HG02973 (cell line): ENCODE measurements around the gene C19orf25.

Source experiments
- ATAC-seq: cut with Tn5 transposase; IDR thresholded peaks from one replicate; pipeline ENCODE4 v1.9.1; 2021; ENCODE audit warnings: moderate library complexity; ENCODE audit not compliant: unreplicated experiment

The C19orf25 gene

DNA sequence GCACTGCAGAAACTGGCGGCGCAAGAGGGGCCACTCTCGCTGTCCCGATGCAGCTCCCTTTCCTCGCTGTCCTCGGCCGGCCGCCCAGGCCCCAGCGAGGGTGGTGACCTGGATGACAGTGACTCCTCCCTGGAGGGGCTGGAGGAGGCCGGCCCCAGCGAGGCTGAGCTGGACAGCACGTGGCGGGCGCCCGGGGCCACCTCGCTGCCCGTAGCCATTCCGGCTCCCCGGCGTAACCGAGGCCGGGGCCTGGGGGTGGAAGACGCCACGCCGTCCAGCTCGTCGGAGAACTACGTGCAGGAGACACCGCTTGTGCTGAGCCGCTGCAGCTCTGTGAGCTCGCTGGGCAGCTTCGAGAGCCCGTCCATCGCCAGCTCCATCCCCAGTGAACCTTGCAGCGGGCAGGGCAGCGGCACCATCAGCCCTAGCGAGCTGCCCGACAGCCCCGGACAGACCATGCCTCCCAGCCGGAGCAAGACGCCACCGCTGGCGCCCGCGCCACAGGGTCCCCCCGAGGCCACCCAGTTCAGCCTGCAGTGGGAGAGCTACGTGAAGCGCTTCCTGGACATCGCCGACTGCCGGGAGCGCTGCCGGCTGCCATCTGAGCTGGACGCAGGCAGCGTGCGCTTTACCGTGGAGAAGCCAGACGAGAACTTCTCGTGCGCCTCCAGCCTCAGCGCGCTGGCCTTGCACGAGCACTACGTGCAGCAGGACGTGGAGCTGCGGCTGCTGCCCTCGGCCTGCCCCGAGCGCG, 12.4 kb downstream of the C19orf25 start:
- ATAC-seq: no peak

DNA sequence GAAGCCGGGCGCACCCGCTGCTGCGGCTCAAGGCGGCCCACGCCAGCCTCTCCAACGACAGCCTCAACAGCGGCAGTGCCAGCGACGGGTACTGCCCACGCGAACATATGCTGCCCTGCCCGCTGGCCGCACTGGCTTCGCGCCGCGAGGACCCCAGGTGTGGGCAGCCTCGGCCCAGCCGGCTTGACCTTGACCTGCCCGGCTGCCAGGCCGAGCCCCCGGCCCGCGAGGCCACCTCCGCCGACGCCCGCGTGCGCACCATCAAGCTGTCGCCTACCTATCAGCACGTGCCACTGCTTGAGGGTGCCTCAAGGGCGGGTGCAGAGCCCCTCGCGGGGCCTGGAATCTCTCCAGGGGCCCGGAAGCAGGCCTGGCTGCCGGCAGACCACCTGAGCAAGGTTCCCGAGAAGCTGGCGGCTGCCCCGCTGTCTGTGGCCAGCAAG, 13.0 kb downstream of the C19orf25 start:
- ATAC-seq: no peak

DNA sequence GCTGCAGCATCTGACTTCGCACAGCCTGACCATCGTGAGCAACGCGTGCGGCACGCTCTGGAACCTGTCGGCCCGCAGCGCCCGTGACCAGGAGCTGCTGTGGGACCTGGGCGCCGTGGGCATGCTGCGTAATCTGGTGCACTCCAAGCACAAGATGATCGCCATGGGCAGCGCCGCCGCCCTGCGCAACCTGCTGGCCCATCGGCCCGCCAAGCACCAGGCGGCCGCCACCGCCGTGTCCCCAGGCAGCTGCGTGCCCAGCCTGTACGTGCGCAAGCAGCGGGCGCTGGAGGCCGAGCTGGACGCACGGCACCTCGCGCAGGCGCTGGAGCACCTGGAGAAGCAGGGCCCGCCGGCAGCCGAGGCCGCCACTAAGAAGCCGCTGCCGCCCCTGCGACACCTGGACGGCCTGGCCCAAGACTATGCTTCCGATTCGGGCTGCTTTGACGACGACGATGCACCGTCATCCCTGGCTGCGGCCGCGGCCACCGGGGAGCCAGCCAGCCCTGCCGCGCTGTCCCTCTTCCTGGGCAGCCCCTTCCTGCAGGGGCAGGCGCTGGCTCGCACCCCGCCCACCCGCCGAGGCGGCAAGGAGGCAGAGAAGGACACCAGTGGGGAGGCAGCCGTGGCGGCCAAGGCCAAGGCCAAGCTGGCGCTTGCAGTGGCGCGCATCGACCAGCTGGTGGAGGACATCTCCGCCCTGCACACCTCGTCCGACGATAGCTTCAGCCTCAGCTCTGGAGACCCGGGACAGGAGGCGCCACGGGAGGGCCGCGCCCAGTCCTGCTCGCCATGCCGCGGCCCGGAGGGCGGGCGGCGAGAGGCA, 13.6 kb downstream of the C19orf25 start:
- no peak for ATAC-seq

GRCh38 chr19:1461862-1462261, 17.2 kb downstream of the C19orf25 start:
- ATAC-seq: no peak

DNA sequence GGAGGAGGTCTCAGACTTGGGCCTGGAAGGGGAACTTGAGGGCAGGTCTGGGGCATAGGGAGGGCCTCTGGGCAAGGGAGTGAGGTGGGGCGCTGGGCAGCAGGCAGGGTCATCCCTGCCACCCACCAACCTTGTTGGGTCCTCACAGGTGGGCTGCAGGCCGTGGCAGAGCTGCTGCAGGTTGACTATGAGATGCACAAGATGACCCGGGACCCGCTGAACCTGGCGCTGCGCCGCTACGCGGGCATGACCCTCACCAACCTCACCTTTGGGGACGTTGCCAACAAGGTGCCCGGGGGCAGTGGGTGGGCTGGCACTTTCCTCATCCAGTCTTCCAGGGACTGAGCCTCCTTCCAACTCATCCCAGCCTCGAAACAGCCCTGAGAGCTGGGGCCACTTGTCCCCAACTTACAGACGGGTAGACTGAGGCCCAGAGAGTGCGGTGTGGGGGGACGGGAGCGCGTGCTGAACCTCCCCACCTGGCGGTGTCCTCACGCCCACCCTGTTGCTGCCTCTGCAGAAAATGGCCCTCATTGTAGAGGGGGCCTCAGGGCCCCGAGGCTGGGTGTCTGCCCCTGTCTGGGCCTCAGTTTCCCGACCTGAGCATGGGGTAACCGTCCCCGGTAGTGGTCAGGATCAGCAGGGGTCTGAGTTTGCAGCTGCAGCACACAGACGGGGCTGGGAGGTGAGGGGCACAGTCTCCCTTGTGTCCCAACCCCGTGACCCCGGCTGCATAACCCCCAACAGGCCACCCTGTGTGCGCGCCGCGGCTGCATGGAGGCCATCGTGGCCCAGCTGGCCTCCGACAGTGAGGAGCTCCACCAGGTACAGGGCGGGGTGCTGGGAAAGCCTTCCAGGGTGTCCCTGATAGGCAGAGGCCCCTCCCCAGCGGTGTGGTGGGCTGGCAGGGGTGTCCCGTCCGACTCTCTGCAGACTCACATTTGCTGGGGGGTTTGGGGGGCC, 18.7 kb downstream of the C19orf25 start:
- no peak for ATAC-seq

- no peak for ATAC-seq
These were observed 19.5 kb downstream of the C19orf25 start for GRCh38 chr19:1459479-1459878.

GRCh38 chr19:1457892-1458291, 21.1 kb downstream of the C19orf25 start:
- no peak for ATAC-seq

DNA sequence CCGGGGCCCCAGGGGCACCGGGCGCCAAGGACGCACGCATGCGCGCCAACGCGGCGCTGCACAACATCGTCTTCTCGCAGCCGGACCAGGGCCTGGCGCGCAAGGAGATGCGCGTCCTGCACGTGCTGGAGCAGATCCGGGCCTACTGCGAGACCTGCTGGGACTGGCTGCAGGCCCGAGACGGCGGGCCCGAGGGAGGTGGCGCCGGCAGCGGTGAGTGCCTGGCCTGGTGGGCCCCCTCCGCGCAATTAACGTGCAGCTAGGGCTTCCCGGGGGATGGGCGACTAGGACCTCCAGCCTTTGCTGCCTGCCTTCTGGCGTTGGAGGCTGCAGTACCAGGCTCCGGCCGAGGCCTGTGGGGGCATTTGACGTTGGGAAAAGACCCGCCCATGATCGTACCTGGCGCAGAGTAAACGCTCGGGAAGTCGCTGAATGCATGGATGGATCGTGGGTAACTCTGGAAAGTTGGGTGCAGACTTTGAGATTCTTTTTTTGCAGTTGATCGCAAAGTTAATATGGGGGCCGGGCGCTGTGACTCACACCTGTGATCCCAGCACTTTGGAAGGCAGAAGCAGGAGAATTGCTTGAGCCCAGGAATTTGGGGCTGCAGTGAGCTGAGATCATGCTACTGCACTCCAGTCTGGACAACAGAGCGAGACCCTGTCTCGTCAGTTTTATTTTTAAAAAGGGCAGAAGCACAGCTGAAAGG, 21.8 kb downstream of the C19orf25 start:
- ATAC-seq: no peak

DNA sequence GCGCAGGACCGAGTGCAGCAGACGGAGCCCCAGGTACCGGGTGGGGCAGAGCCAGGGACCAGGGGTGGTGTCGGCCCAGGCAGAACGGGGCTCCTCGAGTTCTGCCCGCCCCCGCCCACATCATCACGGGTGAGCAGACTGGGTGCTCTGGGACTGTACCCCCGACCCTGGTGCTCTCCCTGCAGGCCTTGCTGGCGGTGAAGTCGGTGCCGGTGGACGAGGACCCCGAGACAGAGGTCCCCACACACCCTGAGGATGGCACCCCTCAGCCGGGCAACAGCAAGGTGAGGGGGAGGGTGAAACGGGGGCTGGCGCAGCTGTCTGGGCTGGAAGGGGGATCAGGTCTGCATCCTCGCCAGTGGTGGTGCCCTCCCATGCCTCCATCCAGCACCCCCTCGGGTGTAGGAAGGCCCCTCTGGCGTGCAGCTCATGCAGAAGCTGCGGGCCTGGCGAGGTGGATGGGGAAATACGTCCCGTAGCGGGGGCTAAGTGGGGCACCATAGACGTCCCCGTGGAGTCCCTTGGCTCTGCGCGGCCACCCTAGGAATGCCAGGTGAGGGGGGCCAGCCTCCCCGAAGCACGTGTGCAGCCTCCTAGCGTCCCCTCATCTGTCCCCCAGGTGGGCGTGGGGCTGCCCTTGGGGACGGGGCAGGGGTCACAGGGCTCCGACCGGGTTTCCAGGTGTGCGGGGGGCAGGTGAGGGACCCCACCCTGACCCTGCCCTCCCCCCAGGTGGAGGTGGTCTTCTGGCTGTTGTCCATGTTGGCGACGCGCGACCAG, 22.7 kb downstream of the C19orf25 start:
- ATAC-seq: no peak

DNA sequence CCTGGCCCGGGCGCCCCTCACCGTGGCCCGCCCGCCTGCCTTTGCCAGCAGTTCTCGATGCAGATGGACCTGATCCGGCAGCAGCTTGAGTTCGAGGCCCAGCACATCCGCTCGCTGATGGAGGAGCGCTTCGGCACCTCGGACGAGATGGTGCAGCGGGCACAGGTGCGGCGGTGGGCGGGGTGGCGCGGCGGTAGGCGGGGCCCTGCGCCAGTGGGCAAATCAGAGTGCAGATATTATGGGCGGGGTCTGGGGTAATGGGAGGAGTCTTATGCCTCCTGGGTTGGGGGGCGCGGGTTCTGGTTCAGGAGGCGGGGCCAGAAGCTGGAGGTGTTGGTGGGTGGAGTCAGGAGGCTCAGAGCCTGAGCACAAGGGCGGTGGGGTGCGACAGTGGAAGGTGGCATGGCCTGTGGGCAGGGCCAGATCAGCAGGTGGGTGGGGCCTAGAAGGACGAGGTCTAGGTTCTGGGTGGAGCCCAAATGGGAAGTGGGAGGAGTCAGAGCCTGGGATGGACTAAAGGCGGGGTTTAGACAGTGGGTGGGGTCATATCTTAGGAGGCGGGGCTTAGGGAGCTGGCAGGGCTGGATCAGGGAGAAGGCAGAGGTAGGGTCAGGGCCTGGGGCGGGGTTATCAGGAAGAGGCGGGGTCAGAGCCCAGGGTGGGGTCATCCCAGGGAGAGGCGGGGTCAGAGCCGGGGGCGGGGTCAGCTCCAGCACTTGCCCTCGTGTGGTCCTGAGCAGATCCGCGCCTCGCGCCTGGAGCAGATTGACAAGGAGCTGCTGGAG, 23.5 kb downstream of the C19orf25 start:
- ATAC-seq: no peak

- no peak for ATAC-seq
These were observed 24.0 kb downstream of the C19orf25 start for GRCh38 chr19:1455002-1455335.

DNA sequence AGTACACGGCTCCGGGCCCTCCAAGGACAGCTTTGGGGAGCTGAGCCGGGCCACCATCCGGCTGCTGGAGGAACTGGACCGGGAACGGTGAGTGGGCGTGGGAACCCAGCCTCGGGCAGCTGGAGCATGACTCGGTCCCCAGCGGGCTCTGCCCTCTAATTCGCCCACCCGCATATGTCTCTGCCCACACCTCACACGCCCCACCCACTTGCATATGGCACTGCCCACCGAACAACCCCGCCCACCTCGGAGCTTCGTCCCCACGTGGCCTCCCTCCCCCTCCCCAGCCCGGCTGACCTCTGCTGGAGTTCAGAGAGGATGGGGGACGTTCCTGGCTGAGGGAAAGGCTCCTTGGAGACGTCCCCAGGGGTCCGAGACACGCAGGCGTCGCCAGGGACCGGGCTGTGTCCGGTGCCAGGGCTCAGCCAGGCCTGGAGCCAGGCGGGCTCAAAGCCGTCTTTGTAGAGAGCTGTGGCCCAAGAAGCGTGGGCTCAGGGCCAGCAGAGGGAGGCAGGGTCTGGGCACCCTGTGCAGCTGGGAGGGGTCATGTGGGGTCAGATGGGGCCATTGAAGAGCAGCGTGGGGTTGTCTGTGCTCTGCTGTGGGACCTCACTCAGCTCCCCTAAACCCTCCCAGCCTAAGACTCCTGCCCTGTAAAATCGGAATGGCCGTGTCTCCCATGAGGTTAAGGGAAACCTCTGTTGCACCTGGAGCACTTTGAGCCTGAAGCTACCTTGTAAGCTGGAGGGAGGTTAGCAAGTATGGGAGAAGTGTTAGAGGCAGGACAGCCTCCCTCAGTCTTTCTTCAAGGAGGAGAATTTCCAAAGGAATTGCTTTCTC, 25.3 kb downstream of the C19orf25 start:
- ATAC-seq: no peak

DNA sequence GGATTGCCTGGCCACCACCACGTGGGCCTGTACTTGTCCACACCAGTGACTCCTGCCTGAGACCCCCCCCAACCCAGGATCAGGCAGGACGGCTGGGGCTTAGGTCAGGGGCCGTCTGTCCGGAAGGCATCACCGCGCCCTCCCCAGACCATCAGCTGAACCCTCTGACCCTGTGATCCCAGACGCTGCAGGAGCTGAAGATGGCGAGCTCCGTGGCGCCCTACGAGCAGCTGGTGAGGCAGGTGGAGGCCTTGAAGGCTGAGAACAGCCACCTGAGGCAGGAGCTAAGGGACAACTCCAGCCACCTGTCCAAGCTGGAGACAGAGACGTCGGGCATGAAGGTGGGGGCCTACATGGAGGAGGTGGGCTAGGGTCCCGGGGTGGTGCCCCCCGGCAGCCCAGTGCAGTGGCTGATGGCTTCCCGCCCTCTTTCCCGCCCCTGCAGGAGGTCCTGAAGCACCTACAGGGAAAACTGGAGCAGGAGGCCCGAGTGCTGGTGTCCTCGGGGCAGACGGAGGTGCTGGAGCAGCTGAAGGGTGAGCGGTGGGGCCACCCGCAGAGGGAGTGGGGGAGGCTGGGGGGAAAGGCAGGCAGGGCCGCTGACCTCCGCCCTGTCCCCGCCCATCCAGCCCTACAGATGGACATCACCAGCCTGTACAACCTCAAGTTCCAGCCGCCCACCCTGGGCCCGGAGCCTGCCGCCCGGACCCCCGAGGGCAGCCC, 26.1 kb downstream of the C19orf25 start:
- ATAC-seq: no peak

GRCh38 chr19:1451916-1452801, 26.9 kb downstream of the C19orf25 start:
- no peak for ATAC-seq

- no peak for ATAC-seq
These were observed 28.0 kb downstream of the C19orf25 start for GRCh38 chr19:1450735-1451731.
